T-helper 1 cell (primary cell): ENCODE data around the gene TUBB2B.

Experiments used
- DNase-seq, 5 donors: peaks; one replicate each; pipeline ENCODE4 v3.0.0-alpha.2; 2012 to 2020

The TUBB2B gene

GRCh38 chr6:3232017-3232945 lies 4.8 kb upstream of the TUBB2B start:
- no peak for DNase-seq

GRCh38 chr6:3231247-3232016 lies 4.0 kb upstream of the TUBB2B start:
- DNase-seq = no peak

GRCh38 chr6:3230900-3231246 lies 3.4 kb upstream of the TUBB2B start:
- no peak for DNase-seq

- DNase-seq = no peak
Observed at GRCh38 chr6:3230256-3230882, 2.9 kb upstream of the TUBB2B start.

GRCh38 chr6:3229566-3230178 lies 2.2 kb upstream of the TUBB2B start:
- DNase-seq = peak in 1 of 5 donors; percentile 24

GRCh38 chr6:3228771-3229565 lies 1.5 kb upstream of the TUBB2B start:
- DNase-seq = peak in 1 of 5 donors; percentile 21

GRCh38 chr6:3228046-3228671 lies 706 bp upstream of the TUBB2B start:
- DNase-seq = no peak

- DNase-seq = no peak
Observed at GRCh38 chr6:3226481-3227362, 731 bp downstream of the TUBB2B start.

- no peak for DNase-seq
Observed at GRCh38 chr6:3226042-3226441, 1.4 kb downstream of the TUBB2B start.

- DNase-seq = no peak
Observed at GRCh38 chr6:3222506-3223038, 4.9 kb downstream of the TUBB2B start.

- no peak for DNase-seq
Observed at GRCh38 chr6:3221578-3221977, 5.9 kb downstream of the TUBB2B start.

- no peak for DNase-seq
Observed at GRCh38 chr6:3220366-3220765, 7.1 kb downstream of the TUBB2B start.

- no peak for DNase-seq
Observed at GRCh38 chr6:3218266-3218665, 9.2 kb downstream of the TUBB2B start.

- no peak for DNase-seq
Observed at GRCh38 chr6:3217286-3217685, 10.2 kb downstream of the TUBB2B start.

- no peak for DNase-seq
Observed at GRCh38 chr6:3214898-3215297, 12.6 kb downstream of the TUBB2B start.

GRCh38 chr6:3213334-3213695 lies 14.1 kb downstream of the TUBB2B start:
- DNase-seq = no peak

GRCh38 chr6:3212261-3212660 lies 15.2 kb downstream of the TUBB2B start:
- no peak for DNase-seq

GRCh38 chr6:3211681-3212080 lies 15.8 kb downstream of the TUBB2B start:
- DNase-seq = no peak

- DNase-seq = no peak
Observed at GRCh38 chr6:3210024-3210610, 17.3 kb downstream of the TUBB2B start.
